B cell (primary cell): Measurements from ENCODE around the gene APP. TPM values are rescaled to one million over a fixed set of nuclear protein-coding genes. Genes with fewer than 3 reads are reported as not detected.

Experiments used
- ATAC-seq: fragments of 200-7000 bp; cut with Tn5 transposase; one replicate; pipeline ENCODE4 v1.10.0; 2021; ENCODE audit warnings: low read depth, mild to moderate bottlenecking, moderate number of reproducible peaks, moderate library complexity
- CTCF ChIA-PET: fragments of 350-600 bp; sonication (Branson Sonifier 250); formaldehyde crosslinking; loops from one replicate; lab custom pipeline; 2021; ENCODE audit warnings: antibody characterized with exemption, inconsistent platforms; lab: Charles Lee
- POLR2A ChIA-PET: fragments of 350-600 bp; sonication (Branson Sonifier 250); formaldehyde crosslinking; loops from one replicate; lab custom pipeline; 2021; ENCODE audit warnings: antibody characterized with exemption; lab: Charles Lee
- DNase-seq: peaks from one replicate; pipeline ENCODE4 v3.0.0; 2013
- H2AFZ ChIP-seq: 2 replicates; pipeline ENCODE4 v1.6.1; 2012; ENCODE audit warnings: mild to moderate bottlenecking, low read depth, low read length; ENCODE audit not compliant: insufficient read depth, poor library complexity, severe bottlenecking
- H3K27ac ChIP-seq, 2 donors: 1 replicate in 1 of 2; 2 replicates in 1 of 2; pipeline ENCODE4 v1.5.1; 2012 to 2013; ENCODE audit warnings: low read length in 2 of 2, mild to moderate bottlenecking in 2 of 2, moderate library complexity in 1 of 2
- H3K27me3 ChIP-seq, 4 experiments: fragments of 200-600 bp in 1 of 4; sonication (generic) in 1 of 4; replicated peaks in 1 of 4; 1 replicate in 2 of 4; 2 replicates in 2 of 4; pipeline versions ENCODE4 v1.6.1 to v1.7.0; 2013 to 2016; ENCODE audit warnings: low read length in 3 of 4, mild to moderate bottlenecking in 2 of 4, mixed read lengths in 1 of 4, moderate library complexity in 1 of 4; ENCODE audit not compliant: insufficient read depth in 4 of 4, control insufficient read depth in 3 of 4; ENCODE audit errors: control extremely low read depth in 1 of 4
- H3K36me3 ChIP-seq, 2 experiments: replicated peaks in 1 of 2; 1 replicate in 1 of 2; 2 replicates in 1 of 2; pipeline versions ENCODE4 v1.6.1 to v1.7.1; 2013; ENCODE audit warnings: low read length in 1 of 2; ENCODE audit not compliant: insufficient read depth in 2 of 2, control insufficient read depth in 1 of 2; ENCODE audit errors: control extremely low read depth in 1 of 2, extremely low read depth in 1 of 2
- H3K4me1 ChIP-seq, 2 donors: fragments of 200-600 bp in 1 of 2; sonication (generic) in 1 of 2; 1 replicate in 1 of 2; 2 replicates in 1 of 2; pipeline versions ENCODE4 v1.5.1 to v1.6.1; 2013 to 2017; ENCODE audit warnings: low read length in 2 of 2; ENCODE audit not compliant: control insufficient read depth in 2 of 2, insufficient read depth in 2 of 2
- H3K4me2 ChIP-seq: replicated peaks from 2 replicates; pipeline ENCODE3; 2012; ENCODE audit warnings: mild to moderate bottlenecking, low read depth, low read length; ENCODE audit not compliant: poor library complexity, severe bottlenecking
- H3K4me3 ChIP-seq, 5 experiments: fragments of 200-600 bp in 1 of 5; sonication (generic) in 1 of 5; 1 replicate in 3 of 5; 2 replicates in 2 of 5; pipeline versions ENCODE4 v1.5.1 to v1.7.0; 2011 to 2016; ENCODE audit warnings: low read length in 4 of 5, mild to moderate bottlenecking in 4 of 5, low read depth in 2 of 5, control low read depth in 1 of 5, moderate library complexity in 1 of 5; ENCODE audit not compliant: insufficient read depth in 1 of 5; ENCODE audit errors: control extremely low read depth in 1 of 5, extremely low read depth in 1 of 5
- H3K79me2 ChIP-seq: fragments of 200-600 bp; sonication (generic); one replicate; pipeline ENCODE4 v1.6.0; 2016; ENCODE audit warnings: low read length; ENCODE audit not compliant: control insufficient read depth, insufficient read depth
- H3K9ac ChIP-seq: fragments of 200-600 bp; sonication (generic); 2 replicates; pipeline ENCODE4 v1.6.1; 2017; ENCODE audit warnings: mild to moderate bottlenecking, low read length, moderate library complexity
- H3K9me3 ChIP-seq, 3 donors: one replicate each; pipeline versions ENCODE4 v1.6.1 to v1.7.1; 2013; ENCODE audit warnings: low read length in 2 of 3; ENCODE audit not compliant: control insufficient read depth in 2 of 3, insufficient read depth in 1 of 3; ENCODE audit errors: control extremely low read depth in 1 of 3
- H4K20me1 ChIP-seq: 2 replicates; pipeline ENCODE4 v1.6.0; 2012; ENCODE audit warnings: mild to moderate bottlenecking, low read length; ENCODE audit not compliant: insufficient read depth, control insufficient read depth, poor library complexity, severe bottlenecking
- H3K27ac Mint-ChIP-seq: one replicate; pipeline ENCODE4 v1.8.0; 2021; ENCODE audit warnings: mixed read lengths
- H3K27me3 Mint-ChIP-seq: one replicate; pipeline ENCODE4 v1.8.0; 2021; ENCODE audit warnings: mixed read lengths
- H3K4me1 Mint-ChIP-seq: one replicate; pipeline ENCODE4 v1.8.0; 2021; ENCODE audit warnings: mixed read lengths
- H3K4me3 Mint-ChIP-seq: one replicate; pipeline ENCODE4 v1.8.0; 2021; ENCODE audit warnings: mixed read lengths
- H3K9me3 Mint-ChIP-seq: one replicate; pipeline ENCODE4 v1.8.0; 2022; ENCODE audit warnings: mixed read lengths; ENCODE audit not compliant: insufficient read depth
- CTCF ChIP-seq: fragments of 200-600 bp; IDR thresholded peaks from one replicate; pipeline ENCODE4 v1.8.0; 2022; ENCODE audit warnings: antibody characterized with exemption, mild to moderate bottlenecking
- EZH2 ChIP-seq: IDR thresholded peaks from 2 replicates; pipeline ENCODE4 v1.6.1; 2012; ENCODE audit warnings: borderline replicate concordance, low read depth, mild to moderate bottlenecking, moderate library complexity, low read length; ENCODE audit not compliant: insufficient read depth, poor library complexity, severe bottlenecking
- WGBS: methylation state at CpG from one replicate; pipeline ENCODE4 v1.1.5; 2013; ENCODE audit warnings: missing lambda C conversion rate; ENCODE audit not compliant: insufficient coverage; 5-methylcytosine and 5-hydroxymethylcytosine counted together
- intact Hi-C: fragments of 100-400 bp; cut with micrococcal nuclease; formaldehyde crosslinking; loops from one replicate; pipeline ENCODE4 v1.10.0; 2022
- polyA plus RNA-seq: library from polyadenylated mRNA; depleted of rRNA; stranded (reverse); fragments of >200 nt; gene quantifications from 2 replicates; pipeline ENCODE4 v1.2.3, GENCODE V29; 2012
- total RNA-seq, 2 donors: library from RNA; stranded (reverse); fragments of 120-200 nt in 1 of 2; gene quantifications; 1 replicate in 1 of 2; 2 replicates in 1 of 2; pipeline versions ENCODE4 v1.2.3 to v1.2.4, GENCODE V29; 2013 to 2022

APP gene
- total and polyA plus RNA-seq, 2 donors (not counting 1 experiment from before 2014, with no cell fraction given) = 28.3 to 34.7 TPM

- Histone ChIP-seq H2AFZ (peak overlapping the region; percentile 53), H4K20me1 (no peaks in the 10 kb centered on the region), H3K4me2 (peak overlapping the region; percentile 40), H3K79me2 (peaks cover 3% of the 10 kb centered on the region), H3K27ac (peak overlapping the region; percentile 26 to 63), H3K9me3 (no peaks in the 10 kb centered on the region), H3K9ac (peak overlapping the region; percentile 0), H3K4me3 (peak overlapping the region in 1 of 5 experiments; percentile 8), H3K4me1 (peaks cover 21 to 22% of the 10 kb centered on the region in 2 donors), H3K27me3 (no peaks in the 10 kb centered on the region), H3K36me3 (peaks cover 0 to 1% of the 10 kb centered on the region in 2 experiments)
- WGBS = 0% methylated on average over 1 of the region's 3 CpGs
- POLR2A ChIA-PET = no interaction called here
- ATAC-seq = peak; percentile 45
- H3K27me3 Mint-ChIP-seq = no peaks in the 10 kb centered on the region
- intact Hi-C loops = loop anchor here (10.0 kb wide), 2 partner anchors 114 to 356 kb away; partner anchors contain the start of gene MRPL39
- peaks cover 34% of the 10 kb centered on the region for H3K4me1 Mint-ChIP-seq
- no peaks in the 10 kb centered on the region for H3K9me3 Mint-ChIP-seq
- peak overlapping the region; percentile 67 for H3K4me3 Mint-ChIP-seq
- peak overlapping the region; percentile 82 for H3K27ac Mint-ChIP-seq
- CTCF ChIA-PET = interaction anchor here (0.7 to 1.9 kb wide), 3 partner anchors 27 to 208 kb away, joined by 3 to 4 read pairs (median 3); no protein-coding TSS in a partner anchor
- DNase-seq = peak; percentile 55
- TF ChIP-seq EZH2 (no peak), CTCF (no peak)
These were observed 209.5 kb downstream of the APP start for GRCh38 chr21:25961042-25961441.

- peaks cover 0 to 4% of the 10 kb centered on the region in 2 experiments for H3K36me3 ChIP-seq
- H3K4me3 Mint-ChIP-seq = peak overlapping the region; percentile 67
These were observed 210.2 kb downstream of the APP start for GRCh38 chr21:25960402-25960801.

More at GRCh38 chr21:25960402-25960801, 210.2 kb downstream of the APP start:
- peak overlapping the region; percentile 53 for H2AFZ ChIP-seq
- peak overlapping the region; percentile 0 for H3K9ac ChIP-seq
- Mint-ChIP-seq H3K4me1 (peaks cover 30% of the 10 kb centered on the region), H3K27ac (peak overlapping the region; percentile 60), H3K9me3 (no peaks in the 10 kb centered on the region), H3K27me3 (no peaks in the 10 kb centered on the region)
- no peaks in the 10 kb centered on the region for H3K79me2 ChIP-seq
- no peaks in the 10 kb centered on the region for H4K20me1 ChIP-seq
- intact Hi-C loops = loop anchor here (10.0 kb wide), 2 partner anchors 114 to 356 kb away; partner anchors contain the start of gene MRPL39
- H3K27ac ChIP-seq = peak overlapping the region; percentile 26 to 63
- DNase-seq = no peak
- peaks cover 16 to 18% of the 10 kb centered on the region in 2 donors for H3K4me1 ChIP-seq
- 53% methylated on average over 3 of the region's 4 CpGs for WGBS
- POLR2A ChIA-PET = no interaction called here
- no peak for ATAC-seq
- H3K4me3 ChIP-seq = no peak overlapping the region
- no peak for TF ChIP-seq CTCF
- no peak for TF ChIP-seq EZH2
- CTCF ChIA-PET = interaction anchor here (1.9 kb wide), 1 partner anchor 65 kb away, joined by 4 read pairs; no protein-coding TSS in a partner anchor
- H3K9me3 ChIP-seq = no peaks in the 10 kb centered on the region
- H3K27me3 ChIP-seq = no peaks in the 10 kb centered on the region
- H3K4me2 ChIP-seq = peak overlapping the region; percentile 40
